HEK293 (cell line): ENCODE measurements around the gene OGFOD1.

Experiments
- YY1 ChIP-seq: fragments of 450-650 bp; formaldehyde crosslinking; IDR thresholded peaks from 2 replicates; pipeline ENCODE4 v1.5.1; 2018; ENCODE audit warnings: missing biosample characterization, missing genetic modification characterization
- ZBTB48 ChIP-seq: fragments of 450-650 bp; formaldehyde crosslinking; IDR thresholded peaks from 2 replicates; pipeline ENCODE4 v1.5.1; 2016; ENCODE audit warnings: missing biosample characterization, missing genetic modification characterization
- ZNF366 ChIP-seq: fragments of 450-650 bp; formaldehyde crosslinking; conservative IDR thresholded peaks from 2 replicates; pipeline ENCODE4 v1.5.1; 2016; ENCODE audit warnings: missing biosample characterization, missing genetic modification characterization
- ZNF530 ChIP-seq: fragments of 450-650 bp; formaldehyde crosslinking; IDR thresholded peaks from 2 replicates; pipeline ENCODE4 v1.5.1; 2016; ENCODE audit warnings: low read depth, missing biosample characterization, missing genetic modification characterization
- TF ChIP-seq, protein P1 (sequence below): fragments of 450-650 bp; formaldehyde crosslinking; IDR thresholded peaks from 2 replicates; pipeline ENCODE4 v1.5.1; 2016; ENCODE audit warnings: missing biosample characterization, missing genetic modification characterization
- TF ChIP-seq, protein P2 (sequence below): fragments of 450-650 bp; formaldehyde crosslinking; IDR thresholded peaks from 2 replicates; pipeline ENCODE4 v1.5.1; 2016; ENCODE audit warnings: missing biosample characterization, missing genetic modification characterization, borderline replicate concordance

DNA sequence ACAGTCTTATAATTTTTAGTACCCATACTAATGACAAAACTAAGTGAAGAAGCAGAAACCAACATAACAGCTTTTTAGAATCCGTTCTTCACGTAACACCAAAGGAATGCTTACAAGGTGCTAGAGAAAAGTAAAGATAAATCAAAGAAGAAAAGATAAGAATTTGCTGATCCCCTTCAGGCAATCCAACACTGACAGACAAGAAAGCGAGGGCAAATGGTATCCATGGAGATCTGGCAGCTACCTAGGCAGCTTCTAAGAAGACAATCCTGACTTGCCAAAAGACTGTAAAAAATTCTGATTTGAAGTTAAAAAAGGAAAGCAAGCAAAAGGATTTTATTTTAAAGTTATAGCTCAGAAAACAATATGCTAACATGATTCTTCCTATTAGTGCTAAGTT lies 53.8 kb downstream of the OGFOD1 start:
- TF ChIP-seq, protein P1, sequence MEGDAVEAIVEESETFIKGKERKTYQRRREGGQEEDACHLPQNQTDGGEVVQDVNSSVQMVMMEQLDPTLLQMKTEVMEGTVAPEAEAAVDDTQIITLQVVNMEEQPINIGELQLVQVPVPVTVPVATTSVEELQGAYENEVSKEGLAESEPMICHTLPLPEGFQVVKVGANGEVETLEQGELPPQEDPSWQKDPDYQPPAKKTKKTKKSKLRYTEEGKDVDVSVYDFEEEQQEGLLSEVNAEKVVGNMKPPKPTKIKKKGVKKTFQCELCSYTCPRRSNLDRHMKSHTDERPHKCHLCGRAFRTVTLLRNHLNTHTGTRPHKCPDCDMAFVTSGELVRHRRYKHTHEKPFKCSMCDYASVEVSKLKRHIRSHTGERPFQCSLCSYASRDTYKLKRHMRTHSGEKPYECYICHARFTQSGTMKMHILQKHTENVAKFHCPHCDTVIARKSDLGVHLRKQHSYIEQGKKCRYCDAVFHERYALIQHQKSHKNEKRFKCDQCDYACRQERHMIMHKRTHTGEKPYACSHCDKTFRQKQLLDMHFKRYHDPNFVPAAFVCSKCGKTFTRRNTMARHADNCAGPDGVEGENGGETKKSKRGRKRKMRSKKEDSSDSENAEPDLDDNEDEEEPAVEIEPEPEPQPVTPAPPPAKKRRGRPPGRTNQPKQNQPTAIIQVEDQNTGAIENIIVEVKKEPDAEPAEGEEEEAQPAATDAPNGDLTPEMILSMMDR (tag by site-specific recombination), result no peak
- TF ChIP-seq ZNF366 (tag by site-specific recombination), result no peak
- no peak for TF ChIP-seq ZBTB48 (tag by site-specific recombination)
- TF ChIP-seq YY1 (tag by site-specific recombination), result no peak
- TF ChIP-seq, protein P2, sequence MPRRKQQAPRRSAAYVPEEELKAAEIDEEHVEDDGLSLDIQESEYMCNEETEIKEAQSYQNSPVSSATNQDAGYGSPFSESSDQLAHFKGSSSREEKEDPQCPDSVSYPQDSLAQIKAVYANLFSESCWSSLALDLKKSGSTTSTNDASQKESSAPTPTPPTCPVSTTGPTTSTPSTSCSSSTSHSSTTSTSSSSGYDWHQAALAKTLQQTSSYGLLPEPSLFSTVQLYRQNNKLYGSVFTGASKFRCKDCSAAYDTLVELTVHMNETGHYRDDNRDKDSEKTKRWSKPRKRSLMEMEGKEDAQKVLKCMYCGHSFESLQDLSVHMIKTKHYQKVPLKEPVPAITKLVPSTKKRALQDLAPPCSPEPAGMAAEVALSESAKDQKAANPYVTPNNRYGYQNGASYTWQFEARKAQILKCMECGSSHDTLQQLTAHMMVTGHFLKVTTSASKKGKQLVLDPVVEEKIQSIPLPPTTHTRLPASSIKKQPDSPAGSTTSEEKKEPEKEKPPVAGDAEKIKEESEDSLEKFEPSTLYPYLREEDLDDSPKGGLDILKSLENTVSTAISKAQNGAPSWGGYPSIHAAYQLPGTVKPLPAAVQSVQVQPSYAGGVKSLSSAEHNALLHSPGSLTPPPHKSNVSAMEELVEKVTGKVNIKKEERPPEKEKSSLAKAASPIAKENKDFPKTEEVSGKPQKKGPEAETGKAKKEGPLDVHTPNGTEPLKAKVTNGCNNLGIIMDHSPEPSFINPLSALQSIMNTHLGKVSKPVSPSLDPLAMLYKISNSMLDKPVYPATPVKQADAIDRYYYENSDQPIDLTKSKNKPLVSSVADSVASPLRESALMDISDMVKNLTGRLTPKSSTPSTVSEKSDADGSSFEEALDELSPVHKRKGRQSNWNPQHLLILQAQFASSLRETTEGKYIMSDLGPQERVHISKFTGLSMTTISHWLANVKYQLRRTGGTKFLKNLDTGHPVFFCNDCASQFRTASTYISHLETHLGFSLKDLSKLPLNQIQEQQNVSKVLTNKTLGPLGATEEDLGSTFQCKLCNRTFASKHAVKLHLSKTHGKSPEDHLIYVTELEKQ (tag by site-specific recombination), result no peak
- TF ChIP-seq ZNF530 (tag by site-specific recombination), result no peak
